Suprapubic skin (tissue), 4 donors: Measurements from ENCODE around the gene FAM156A. TPM values are rescaled to one million over a fixed set of nuclear protein-coding genes. Genes with fewer than 3 reads are reported as not detected.
"Not testable (repeated sequence)": the region's sequence is repeated elsewhere in the genome, so short reads cannot be mapped to it uniquely, and the experiment has no call there.

Source experiments
- DNase-seq, 2 donors: peaks; one replicate each; pipeline ENCODE4 v3.0.0-alpha.2; 2019; ENCODE audit warnings: low spot score in 2 of 2
- H3K27ac ChIP-seq: fragments of 200-600 bp; sonication (generic); one replicate; pipeline ENCODE4 v1.5.1; 2019
- H3K27me3 ChIP-seq: fragments of 200-600 bp; sonication (generic); one replicate; pipeline ENCODE4 v1.5.1; 2019
- H3K36me3 ChIP-seq: fragments of 200-600 bp; sonication (generic); one replicate; pipeline ENCODE4 v1.5.1; 2019
- H3K4me1 ChIP-seq: fragments of 200-600 bp; sonication (generic); one replicate; pipeline ENCODE4 v1.5.1; 2019
- H3K4me3 ChIP-seq: fragments of 200-600 bp; sonication (generic); one replicate; pipeline ENCODE4 v1.5.1; 2019; ENCODE audit warnings: mild to moderate bottlenecking
- H3K9me3 ChIP-seq: fragments of 200-600 bp; sonication (generic); one replicate; pipeline ENCODE4 v1.5.1; 2019
- EP300 ChIP-seq: sonication (generic); formaldehyde crosslinking; IDR thresholded peaks from one replicate; pipeline ENCODE4 v1.6.1; 2017; ENCODE audit warnings: antibody characterized with exemption
- POLR2AphosphoS5 ChIP-seq, 3 donors: sonication (generic); formaldehyde crosslinking; IDR thresholded peaks; one replicate each; pipeline ENCODE4 v1.6.1; 2017; ENCODE audit warnings: antibody characterized with exemption in 3 of 3
- WGBS: methylation state at CpG from one replicate; pipeline ENCODE4 v1.1.5; 2018; 5-methylcytosine and 5-hydroxymethylcytosine counted together
- total RNA-seq, 4 donors: library from RNA; depleted of rRNA; stranded (reverse); fragments of >200 nt; gene quantifications; one replicate each; pipeline ENCODE4 v1.1.0, GENCODE V29; 2016

Gene FAM156A
- total RNA-seq, 4 donors from 2014 or later, result 13.1 to 38.1 (median 24.8) TPM

DNA sequence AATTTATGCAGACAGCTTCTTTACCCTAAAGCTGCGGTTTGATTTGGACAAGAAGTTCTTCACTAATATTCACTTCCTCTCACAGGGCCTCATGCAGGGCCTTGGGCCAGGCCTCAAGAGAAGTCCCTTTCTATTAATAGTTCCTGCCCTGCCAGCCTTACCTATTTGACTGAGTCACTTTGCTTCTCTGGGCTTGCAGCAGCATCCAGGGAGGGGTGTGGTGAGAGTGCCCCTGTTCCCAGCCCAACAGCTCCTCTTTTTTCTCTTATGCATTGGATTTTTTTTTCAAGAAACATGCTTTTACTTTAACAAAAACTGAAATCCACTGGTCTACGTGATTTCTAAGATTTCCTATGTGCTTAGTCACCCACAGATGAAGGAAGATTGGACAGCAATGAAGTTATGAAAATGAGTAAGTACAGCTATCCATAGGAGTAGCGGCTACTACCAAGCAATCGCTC lies 34.5 kb downstream of the FAM156A start:
- 56% methylated on average over 4 of the region's 4 CpGs for WGBS
- no peak for TF ChIP-seq POLR2AphosphoS5 (IDR thresholded peaks at IDR 0.05)
- TF ChIP-seq EP300, result no peak
- H3K4me3 ChIP-seq, result no peak overlapping the region
- no peak overlapping the region for H3K27ac ChIP-seq
- no peaks in the 10 kb centered on the region for H3K27me3 ChIP-seq
- H3K4me1 ChIP-seq, result peaks cover 5% of the 10 kb centered on the region
- no peak for DNase-seq
- no peaks in the 10 kb centered on the region for H3K36me3 ChIP-seq
- no peaks in the 10 kb centered on the region for H3K9me3 ChIP-seq

DNA sequence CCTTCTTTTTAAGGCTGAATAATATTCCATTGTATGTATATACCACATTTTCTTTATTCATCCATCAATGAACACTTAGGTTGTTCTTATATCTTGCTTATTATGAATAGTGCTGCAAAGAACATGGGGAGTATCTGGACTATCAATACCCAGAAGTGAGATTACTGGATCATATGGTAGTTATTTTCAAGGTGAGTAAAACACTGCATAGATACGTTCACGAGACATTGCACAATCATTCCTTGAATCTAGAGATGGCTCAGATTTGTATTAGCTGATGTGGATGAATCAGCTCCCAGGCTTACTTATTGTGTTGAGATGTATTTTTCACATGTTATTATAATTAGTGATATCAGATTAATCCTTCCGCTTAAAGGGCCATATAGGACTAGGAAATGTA lies 43.6 kb downstream of the FAM156A start:
- H3K4me3 ChIP-seq, H3K9me3 ChIP-seq, H3K4me1 ChIP-seq, DNase-seq, H3K27ac ChIP-seq, H3K36me3 ChIP-seq, H3K27me3 ChIP-seq: not testable (repeated sequence)
- no CpG with 5 or more reads among the region's 3 CpGs for WGBS

DNA sequence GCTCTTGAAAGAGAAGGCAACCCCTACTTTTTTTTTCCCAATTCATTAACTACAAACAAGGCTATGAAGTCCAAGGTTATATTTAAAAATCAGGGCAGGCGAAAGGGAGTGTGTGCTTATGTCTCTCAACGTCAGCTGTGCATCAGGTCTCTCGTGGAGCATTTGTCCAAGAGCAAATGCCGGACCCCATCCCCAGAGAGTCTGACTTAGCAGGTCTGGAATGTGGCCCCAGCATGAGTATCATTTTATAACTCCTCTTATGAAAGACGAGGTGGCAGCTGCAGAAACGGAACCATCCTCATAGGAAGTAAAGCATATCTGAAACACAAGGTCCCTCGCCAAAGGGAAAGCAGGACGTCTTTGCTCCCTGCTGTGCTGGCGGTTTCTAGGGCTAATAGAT lies 44.6 kb downstream of the FAM156A start:
- not testable (repeated sequence) for H3K4me3 ChIP-seq, H3K27me3 ChIP-seq, H3K9me3 ChIP-seq, H3K36me3 ChIP-seq, H3K27ac ChIP-seq, DNase-seq, H3K4me1 ChIP-seq
- WGBS, result no CpG with 5 or more reads among the region's 9 CpGs

DNA sequence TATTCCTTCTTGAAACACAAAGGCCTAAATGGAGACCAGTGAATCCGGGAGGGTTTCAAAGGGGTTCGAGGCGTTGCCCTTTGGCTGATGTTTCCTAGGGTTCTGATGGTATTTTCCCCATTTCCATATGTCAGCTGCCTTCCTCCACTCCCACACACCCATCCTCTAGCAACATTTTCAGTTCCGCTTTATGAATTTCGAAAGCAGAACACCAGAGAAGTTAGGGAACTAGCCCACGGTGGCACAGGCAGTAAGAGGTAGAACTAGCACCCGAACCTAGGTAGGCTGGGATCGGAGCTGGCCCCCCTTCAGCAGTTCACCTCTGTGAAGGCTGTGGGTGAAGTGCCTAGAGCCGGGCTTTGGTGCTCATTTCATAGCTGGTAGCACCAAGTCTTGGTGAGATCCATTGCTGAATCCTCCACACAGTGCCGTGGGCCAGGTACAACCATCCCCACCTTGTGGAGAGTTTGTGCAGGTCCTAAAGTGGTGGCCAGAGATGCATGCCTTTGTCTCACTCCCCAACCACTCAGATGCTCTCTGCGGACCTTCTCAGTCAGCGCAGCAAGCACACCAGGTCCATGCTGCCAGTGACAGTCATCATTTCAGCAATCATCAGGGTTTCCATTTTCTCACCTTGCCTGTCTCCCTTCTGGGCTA lies 48.9 kb downstream of the FAM156A start:
- H3K4me1 ChIP-seq, H3K27ac ChIP-seq, H3K36me3 ChIP-seq, DNase-seq, H3K9me3 ChIP-seq, H3K4me3 ChIP-seq, H3K27me3 ChIP-seq: not testable (repeated sequence)
- no CpG with 5 or more reads among the region's 12 CpGs for WGBS

- WGBS, result no CpG with 5 or more reads among the region's 17 CpGs
- not testable (repeated sequence) for DNase-seq, H3K27me3 ChIP-seq, H3K9me3 ChIP-seq, H3K36me3 ChIP-seq, H3K4me1 ChIP-seq, H3K4me3 ChIP-seq, H3K27ac ChIP-seq
Observed at GRCh38 chrX:52907900-52908299, 50.4 kb downstream of the FAM156A start.

DNA sequence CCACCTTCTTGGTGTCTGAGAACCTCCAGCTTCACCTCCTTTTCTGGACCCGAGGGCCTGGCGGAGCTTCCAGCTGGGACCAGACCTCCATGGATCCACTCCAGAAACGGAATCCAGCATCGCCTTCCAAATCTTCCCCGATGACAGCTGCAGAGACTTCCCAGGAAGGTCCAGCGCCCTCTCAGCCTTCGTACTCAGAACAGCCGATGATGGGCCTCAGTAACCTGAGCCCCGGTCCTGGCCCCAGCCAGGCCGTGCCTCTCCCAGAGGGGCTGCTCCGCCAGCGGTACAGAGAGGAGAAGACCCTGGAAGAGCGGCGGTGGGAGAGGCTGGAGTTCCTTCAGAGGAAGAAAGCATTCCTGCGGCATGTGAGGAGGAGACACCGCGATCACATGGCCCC lies 51.2 kb downstream of the FAM156A start:
- H3K27me3 ChIP-seq, H3K9me3 ChIP-seq, DNase-seq, H3K27ac ChIP-seq, H3K36me3 ChIP-seq, H3K4me3 ChIP-seq, H3K4me1 ChIP-seq: not testable (repeated sequence)
- no CpG with 5 or more reads among the region's 17 CpGs for WGBS

DNA sequence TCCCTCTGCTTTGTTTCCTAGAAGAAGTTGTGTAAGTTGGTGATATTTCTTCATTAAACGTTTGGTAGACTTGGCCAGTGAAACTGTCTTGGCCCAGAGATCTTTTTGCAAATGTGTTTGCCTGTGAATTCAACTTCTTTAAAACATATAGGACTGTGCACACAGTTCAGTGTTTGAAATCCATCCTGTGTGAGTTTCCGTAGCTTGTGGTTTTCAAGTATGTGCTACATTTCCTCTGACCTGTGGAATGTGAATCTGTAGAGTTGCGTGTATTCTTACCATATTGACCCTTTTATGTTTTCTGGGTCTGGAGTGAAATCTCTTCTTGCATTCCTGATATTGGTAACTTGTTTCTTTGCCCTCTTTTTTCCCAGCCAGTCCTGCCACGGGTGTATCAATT lies 52.2 kb downstream of the FAM156A start:
- not testable (repeated sequence) for H3K27ac ChIP-seq, H3K9me3 ChIP-seq, DNase-seq, H3K36me3 ChIP-seq, H3K4me1 ChIP-seq, H3K27me3 ChIP-seq, H3K4me3 ChIP-seq
- no CpG with 5 or more reads among the region's 4 CpGs for WGBS

DNA sequence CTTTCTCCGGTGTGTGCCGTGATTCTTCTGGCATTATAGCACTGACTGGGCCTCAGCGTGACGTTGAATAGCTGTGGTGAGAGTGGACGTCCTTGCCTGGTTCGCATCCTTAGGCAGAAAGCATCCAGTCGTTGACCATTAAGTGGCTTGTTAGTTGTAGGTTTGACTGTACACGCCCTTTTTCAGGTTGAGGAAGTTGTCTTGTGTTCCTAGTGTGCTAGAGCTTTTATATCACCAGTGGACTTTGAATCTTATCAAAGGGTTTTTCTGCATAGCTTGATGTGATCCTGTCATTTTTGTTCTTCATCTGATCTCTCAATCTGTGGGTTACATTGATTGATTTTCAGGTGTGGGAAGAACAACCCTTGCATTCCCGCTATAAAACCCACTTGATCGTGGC lies 52.8 kb downstream of the FAM156A start:
- not testable (repeated sequence) for H3K36me3 ChIP-seq, H3K27ac ChIP-seq, H3K4me1 ChIP-seq, H3K27me3 ChIP-seq, H3K9me3 ChIP-seq, DNase-seq, H3K4me3 ChIP-seq
- WGBS, result no CpG with 5 or more reads among the region's 10 CpGs

Other genes with a start within 250 kb of the FAM156A start
- gene SSX2B, start 207.3 kb downstream of the FAM156A start, total RNA-seq, result not detected
- not detected for gene SPANXN5, start 161.1 kb downstream of the FAM156A start, total RNA-seq
- gene XAGE5, start 147.2 kb downstream of the FAM156A start, total RNA-seq, result not detected
- not detected for gene XAGE3, start 90.4 kb downstream of the FAM156A start, total RNA-seq
- gene FAM156B, start 61.2 kb downstream of the FAM156A start, total RNA-seq, result 100 to 1,000 TPM in 1 of 4 donors, 10 to 100 TPM in 3; 42.5 to 126 (median 48.0) TPM
- 1 to 10 TPM in 1 of 4 donors, under 1 TPM in 3; 0.21 to 2.3 (median 0.72) TPM for gene GPR173, start 90.3 kb upstream of the FAM156A start, total RNA-seq
- gene TSPYL2, start 123.8 kb upstream of the FAM156A start, total RNA-seq, result 10 to 100 TPM; 29.4 to 60.7 (median 48.4) TPM
- 10 to 100 TPM; 16.2 to 81.3 (median 28.6) TPM for gene KANTR, start 135.6 kb upstream of the FAM156A start, total RNA-seq